Measurements from ENCODE around the gene CDKN2C.

Gene CDKN2C

DNA sequence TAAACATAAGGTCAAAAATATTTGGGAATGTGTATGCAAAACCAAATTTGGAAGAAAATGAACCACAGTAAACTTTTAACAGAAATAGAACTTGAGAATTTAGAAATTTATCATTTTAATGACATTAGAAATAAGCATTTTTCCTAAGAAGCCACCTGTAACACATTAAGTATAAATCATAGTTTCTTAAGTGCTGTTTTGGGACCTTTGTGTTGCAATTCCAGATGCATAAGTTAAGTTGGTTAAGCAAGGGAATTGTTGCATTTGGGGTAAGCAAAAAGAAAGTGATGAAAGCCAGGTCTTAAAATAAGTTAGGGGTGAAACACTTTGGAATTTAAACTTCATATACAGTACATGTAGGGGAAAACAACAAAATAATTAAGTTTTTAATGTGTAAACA is 49.8 kb downstream of the CDKN2C start:
- Mint-ChIP-seq H3K4me3 (no peak overlapping the region), H3K36me3 (no peaks in the 10 kb centered on the region), H3K4me1 (ENCODE audit: low read depth) (no peaks in the 10 kb centered on the region), H3K27me3 (no peaks in the 10 kb centered on the region), H3K27ac (no peak overlapping the region), H3K9me3 (ENCODE audit: low read depth) (peaks cover 9% of the 10 kb centered on the region)

All from activated naive CD8-positive, alpha-beta T cell (primary cell).